Ovary (tissue), 3 donors: ENCODE measurements around the gene ZNF778.
"Not testable (repeated sequence)": the region's sequence is repeated elsewhere in the genome, so short reads cannot be mapped to it uniquely, and the experiment has no call there.

Source experiments
- POLR2A ChIP-seq: fragments of 450-650 bp; IDR thresholded peaks from one replicate; pipeline ENCODE4 v1.6.1; 2017; ENCODE audit warnings: antibody characterized with exemption, mild to moderate bottlenecking, moderate library complexity
- TF ChIP-seq, protein P1 (sequence below), 3 donors: fragments of 450-650 bp in 2 of 3; fragments of 200-600 bp in 1 of 3; IDR thresholded peaks; one replicate each; pipeline versions ENCODE4 v1.5.1 to v1.8.0; 2016 to 2022; ENCODE audit warnings: antibody characterized with exemption in 3 of 3, mild to moderate bottlenecking in 1 of 3
- donor health status: DM: no; HTN: no; CAD: no.

DNA sequence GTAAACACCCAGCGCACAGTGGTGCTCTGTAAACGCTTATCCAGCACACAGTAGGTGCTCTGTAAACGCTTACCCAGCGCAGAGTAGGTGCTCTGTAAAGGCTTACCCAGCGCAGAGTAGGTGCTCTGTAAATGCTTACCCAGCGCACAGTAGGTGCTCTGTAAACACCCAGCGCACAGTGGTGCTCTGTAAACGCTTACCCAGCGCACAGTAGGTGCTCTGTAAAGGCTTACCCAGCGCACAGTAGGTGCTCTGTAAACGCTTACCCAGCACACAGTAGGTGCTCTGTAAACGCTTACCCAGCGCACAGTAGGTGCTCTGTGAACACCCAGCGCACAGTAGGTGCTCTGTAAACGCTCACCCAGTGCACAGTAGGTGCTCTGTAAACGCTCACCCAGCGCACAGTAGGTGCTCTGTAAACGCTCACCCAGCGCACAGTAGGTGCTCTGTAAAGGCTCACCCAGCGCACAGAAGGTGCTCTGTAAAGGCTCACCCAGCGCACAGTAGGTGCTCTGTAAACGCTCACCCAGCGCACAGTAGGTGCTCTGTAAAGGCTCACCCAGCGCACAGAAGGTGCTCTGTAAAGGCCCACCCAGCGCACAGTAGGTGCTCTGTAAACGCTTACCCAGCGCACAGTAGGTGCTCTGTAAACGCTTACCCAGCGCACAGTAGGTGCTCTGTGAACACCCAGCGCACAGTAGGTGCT, 31.5 kb upstream of the ZNF778 start:
- TF ChIP-seq, protein P1, sequence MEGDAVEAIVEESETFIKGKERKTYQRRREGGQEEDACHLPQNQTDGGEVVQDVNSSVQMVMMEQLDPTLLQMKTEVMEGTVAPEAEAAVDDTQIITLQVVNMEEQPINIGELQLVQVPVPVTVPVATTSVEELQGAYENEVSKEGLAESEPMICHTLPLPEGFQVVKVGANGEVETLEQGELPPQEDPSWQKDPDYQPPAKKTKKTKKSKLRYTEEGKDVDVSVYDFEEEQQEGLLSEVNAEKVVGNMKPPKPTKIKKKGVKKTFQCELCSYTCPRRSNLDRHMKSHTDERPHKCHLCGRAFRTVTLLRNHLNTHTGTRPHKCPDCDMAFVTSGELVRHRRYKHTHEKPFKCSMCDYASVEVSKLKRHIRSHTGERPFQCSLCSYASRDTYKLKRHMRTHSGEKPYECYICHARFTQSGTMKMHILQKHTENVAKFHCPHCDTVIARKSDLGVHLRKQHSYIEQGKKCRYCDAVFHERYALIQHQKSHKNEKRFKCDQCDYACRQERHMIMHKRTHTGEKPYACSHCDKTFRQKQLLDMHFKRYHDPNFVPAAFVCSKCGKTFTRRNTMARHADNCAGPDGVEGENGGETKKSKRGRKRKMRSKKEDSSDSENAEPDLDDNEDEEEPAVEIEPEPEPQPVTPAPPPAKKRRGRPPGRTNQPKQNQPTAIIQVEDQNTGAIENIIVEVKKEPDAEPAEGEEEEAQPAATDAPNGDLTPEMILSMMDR (IDR thresholded peaks at IDR 0.05), result not testable (repeated sequence)
- TF ChIP-seq POLR2A, result not testable (repeated sequence)
